ENCODE data around the gene PODXL. TPM values are rescaled to one million over a fixed set of nuclear protein-coding genes. Genes with fewer than 3 reads are reported as not detected.
"Not testable (repeated sequence)": the region's sequence is repeated elsewhere in the genome, so short reads cannot be mapped to it uniquely, and the experiment has no call there.

The PODXL gene
- polyA plus RNA-seq, 1 donor (not counting 4 experiments of a cell fraction or from before 2014, with no cell fraction given): 0.08 TPM

GRCh38 chr7:131517218-131517923, 39.1 kb downstream of the PODXL start:
- H3K9ac ChIP-seq (ENCODE audit: control insufficient read depth, extremely low read depth, insufficient read depth, low read length): no peak overlapping the region
- H3K79me2 ChIP-seq (ENCODE audit: control insufficient read depth, insufficient read depth, low read length): no peaks in the 10 kb centered on the region
- no peak for FAIRE-seq
- H4K20me1 ChIP-seq (ENCODE audit: control insufficient read depth, extremely low read depth, insufficient read depth, low read length): no peaks in the 10 kb centered on the region
- H3K4me2 ChIP-seq (ENCODE audit: control insufficient read depth, extremely low read depth, insufficient read depth, low read depth, low read length): no peak overlapping the region
- H3K4me1 ChIP-seq (ENCODE audit: control insufficient read depth, extremely low read depth, insufficient read depth, low read length): no peaks in the 10 kb centered on the region
- DNase-seq (ENCODE audit: low read depth, low spot score): no peak
- no peak overlapping the region for H2AFZ ChIP-seq (ENCODE audit: control insufficient read depth, low read length)
- dilution Hi-C loops (cut with MboI; ENCODE audit: extremely low pct_ligation_motif_present, low sequenced_read_pairs): no loop called here
- H3K27ac ChIP-seq (ENCODE audit: control insufficient read depth, insufficient read depth, low read length): no peak overlapping the region
- H3K9me1 ChIP-seq (ENCODE audit: control insufficient read depth, extremely low read depth, insufficient read depth, low read length): no peaks in the 10 kb centered on the region
- H3K27me3 ChIP-seq (ENCODE audit: control insufficient read depth, extremely low read depth, insufficient read depth, low read length): no peaks in the 10 kb centered on the region
- no peaks in the 10 kb centered on the region for H3K9me3 ChIP-seq (ENCODE audit: control insufficient read depth, low read depth, low read length)
- H3K4me3 ChIP-seq (ENCODE audit: control insufficient read depth in 2 of 3, extremely low read depth in 1 of 3, insufficient read depth in 2 of 3, low read depth in 1 of 3, low read length in 3 of 3): no peak overlapping the region
- H3K36me3 ChIP-seq (ENCODE audit: control insufficient read depth in 2 of 2, extremely low read depth in 1 of 2, insufficient read depth in 2 of 2, low read length in 2 of 2): no peaks in the 10 kb centered on the region
- TF ChIP-seq EZH2 (IDR thresholded peaks at IDR 0.05; ENCODE audit: low read length) (no peak), CTCF (optimal IDR thresholded peaks at IDR 0.05 in 1 of 3, IDR thresholded peaks at IDR 0.05 in 1 of 3, conservative IDR thresholded peaks at IDR 0.05 in 1 of 3; ENCODE audit: extremely low read depth in 1 of 3, insufficient read depth in 2 of 3, low read length in 3 of 3) (no peak)

DNA sequence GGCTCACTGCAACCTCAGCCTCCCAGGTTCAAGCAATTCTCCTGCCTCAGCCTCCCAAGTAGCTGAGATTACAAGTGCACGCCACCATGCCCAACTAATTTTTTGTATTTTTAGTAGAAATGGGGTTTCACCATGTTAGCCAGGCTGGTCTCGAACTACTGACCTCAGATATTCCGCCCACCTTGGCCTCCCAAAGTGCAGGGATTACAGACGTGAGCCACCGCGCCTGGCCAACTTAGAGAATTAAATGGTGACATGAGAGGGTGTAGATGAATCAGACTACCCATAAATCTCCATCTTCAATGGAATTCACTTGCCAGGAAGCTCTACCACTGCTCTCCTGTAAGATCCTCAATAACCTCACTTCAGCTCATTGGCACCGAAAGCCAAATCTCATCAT, 41.0 kb downstream of the PODXL start:
- FAIRE-seq; H3K9me1 ChIP-seq (ENCODE audit: control insufficient read depth, extremely low read depth, insufficient read depth, low read length); H4K20me1 ChIP-seq (ENCODE audit: control insufficient read depth, extremely low read depth, insufficient read depth, low read length); DNase-seq (ENCODE audit: low read depth, low spot score); H3K9me3 ChIP-seq (ENCODE audit: control insufficient read depth, low read depth, low read length); dilution Hi-C loops (cut with MboI; ENCODE audit: extremely low pct_ligation_motif_present, low sequenced_read_pairs); H3K27ac ChIP-seq (ENCODE audit: control insufficient read depth, insufficient read depth, low read length); H3K79me2 ChIP-seq (ENCODE audit: control insufficient read depth, insufficient read depth, low read length); H2AFZ ChIP-seq (ENCODE audit: control insufficient read depth, low read length); H3K4me1 ChIP-seq (ENCODE audit: control insufficient read depth, extremely low read depth, insufficient read depth, low read length); H3K9ac ChIP-seq (ENCODE audit: control insufficient read depth, extremely low read depth, insufficient read depth, low read length); H3K36me3 ChIP-seq (ENCODE audit: control insufficient read depth in 2 of 2, extremely low read depth in 1 of 2, insufficient read depth in 2 of 2, low read length in 2 of 2); H3K4me2 ChIP-seq (ENCODE audit: control insufficient read depth, extremely low read depth, insufficient read depth, low read depth, low read length); H3K27me3 ChIP-seq (ENCODE audit: control insufficient read depth, extremely low read depth, insufficient read depth, low read length); H3K4me3 ChIP-seq (ENCODE audit: control insufficient read depth in 2 of 3, extremely low read depth in 1 of 3, insufficient read depth in 2 of 3, low read depth in 1 of 3, low read length in 3 of 3): not testable (repeated sequence)

Data from keratinocyte (primary cell).